Hepatic stellate cell (primary cell): ENCODE results near the gene C22orf23.

Experiments
- DNase-seq: peaks from one replicate; pipeline ENCODE4 v3.0.0; 2011; ENCODE audit warnings: low spot score

The C22orf23 gene

DNA sequence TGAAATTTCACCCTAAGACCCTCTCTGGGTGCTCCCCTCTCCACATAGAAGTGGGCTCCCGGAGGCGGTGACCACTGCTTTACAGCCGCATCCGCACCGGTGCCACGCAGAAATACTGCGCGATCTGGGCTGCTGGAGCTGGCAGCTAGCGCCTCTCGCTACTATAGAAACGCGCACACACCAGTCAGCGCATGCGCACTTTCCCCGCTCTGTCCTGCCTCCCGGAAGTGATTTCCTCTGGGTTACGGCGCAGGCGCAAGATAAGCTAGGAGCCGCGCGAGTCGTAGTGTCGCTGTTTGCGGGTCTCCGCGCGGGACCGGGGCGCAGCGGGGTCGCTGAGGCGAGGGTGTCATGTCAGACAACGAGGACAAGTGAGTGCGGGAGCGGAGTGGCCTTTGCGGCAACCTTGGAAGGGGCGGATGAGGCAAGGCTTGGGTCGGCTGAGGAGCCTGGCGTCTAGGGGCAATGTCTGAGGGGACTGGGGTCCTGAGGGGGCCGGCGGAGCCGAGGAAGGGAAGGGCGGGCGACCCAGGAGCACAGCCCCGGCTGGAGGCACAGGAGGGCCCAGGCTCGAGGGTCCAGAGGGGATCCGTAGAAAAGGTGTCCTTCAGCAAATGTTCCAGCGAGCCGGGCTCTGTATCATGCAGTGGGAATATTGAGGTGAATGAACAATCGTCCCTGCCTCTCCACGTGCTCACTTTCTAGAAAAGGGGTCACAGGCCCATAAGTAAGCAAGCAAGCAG lies at the start of gene C22orf23, which contains the start of gene POLR2F:
TSS of gene C22orf23 (minus strand) at position 165 of the 743 bp plus-strand sequence. CDS start 452 bp downstream, outside the sequence.
TSS of gene POLR2F (plus strand) at position 263 of the 743 bp plus-strand sequence. CDS start at position 352, 89 bp downstream.
- DNase-seq: peak; percentile 99

DNA sequence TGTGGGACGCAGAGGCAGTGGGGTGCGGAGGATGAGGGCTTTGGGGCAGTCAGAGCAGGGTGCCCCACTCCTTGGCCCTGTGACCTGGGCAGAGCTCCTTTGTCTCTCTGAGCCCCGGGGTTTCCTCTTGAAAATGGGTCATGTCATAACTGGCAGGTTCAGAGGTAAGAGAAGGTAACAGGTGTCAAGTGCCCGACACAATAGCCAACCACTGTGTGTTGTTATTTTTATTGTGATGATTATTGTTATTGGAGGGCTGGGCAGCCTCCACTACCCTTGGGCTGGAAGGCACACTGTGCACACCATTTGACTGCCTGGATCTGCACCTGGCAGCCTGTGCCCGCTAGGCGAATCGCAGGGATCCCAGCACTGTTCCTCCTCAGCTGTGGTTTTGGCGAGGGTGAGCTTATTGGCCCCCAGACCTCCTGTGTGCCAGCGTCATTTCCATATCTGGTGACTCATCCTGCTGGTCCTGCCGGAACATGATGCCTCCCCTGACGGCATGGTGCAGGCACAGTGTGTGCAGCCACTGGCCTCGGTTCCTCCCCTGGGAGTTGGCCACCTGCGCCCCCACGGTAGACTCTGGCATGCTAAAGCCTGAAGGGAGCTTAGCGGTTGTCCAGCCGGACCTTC lies 46.4 kb upstream of the C22orf23 start:
- DNase-seq: no peak

DNA sequence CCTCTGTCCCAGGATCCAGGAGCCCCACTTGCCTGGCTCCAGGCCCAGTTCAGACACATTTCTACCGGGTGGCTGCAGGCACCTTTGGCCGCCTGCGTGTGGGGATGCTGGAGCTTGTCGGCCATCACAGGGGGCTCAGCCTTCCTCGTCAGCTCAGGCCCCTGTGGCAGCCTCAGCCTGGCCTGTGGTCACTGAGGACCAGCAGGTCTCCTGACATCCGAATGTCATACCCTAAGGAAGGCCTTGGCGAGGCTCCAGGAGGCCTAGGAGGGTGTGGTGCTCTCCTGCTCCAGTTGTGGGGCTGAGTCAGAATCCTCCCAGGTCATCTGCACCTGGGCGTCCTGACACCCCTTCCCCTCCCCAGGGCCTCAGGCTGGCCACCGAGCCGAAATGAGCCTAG lies 45.8 kb upstream of the C22orf23 start:
- no peak for DNase-seq

DNA sequence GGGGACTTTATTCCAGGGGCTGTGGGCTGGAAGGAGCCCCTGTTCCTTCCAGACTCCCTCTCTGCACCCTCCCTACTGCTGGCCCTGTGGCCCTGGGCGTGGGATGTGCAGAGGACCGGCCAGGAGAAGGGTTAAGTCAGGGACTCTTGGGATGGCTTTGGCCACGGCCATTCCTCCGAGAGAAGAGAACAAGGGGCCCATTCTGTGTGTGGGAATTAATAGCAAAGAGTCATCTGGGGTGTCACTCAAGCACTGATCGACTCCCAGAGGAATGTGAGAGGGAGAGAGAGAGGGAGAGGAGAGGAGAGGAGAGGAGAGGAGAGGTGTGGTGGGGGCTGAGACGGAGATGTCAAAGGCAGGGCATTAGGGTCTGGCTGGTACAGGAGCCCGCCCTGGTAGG lies 45.1 kb upstream of the C22orf23 start:
- no peak for DNase-seq

DNA sequence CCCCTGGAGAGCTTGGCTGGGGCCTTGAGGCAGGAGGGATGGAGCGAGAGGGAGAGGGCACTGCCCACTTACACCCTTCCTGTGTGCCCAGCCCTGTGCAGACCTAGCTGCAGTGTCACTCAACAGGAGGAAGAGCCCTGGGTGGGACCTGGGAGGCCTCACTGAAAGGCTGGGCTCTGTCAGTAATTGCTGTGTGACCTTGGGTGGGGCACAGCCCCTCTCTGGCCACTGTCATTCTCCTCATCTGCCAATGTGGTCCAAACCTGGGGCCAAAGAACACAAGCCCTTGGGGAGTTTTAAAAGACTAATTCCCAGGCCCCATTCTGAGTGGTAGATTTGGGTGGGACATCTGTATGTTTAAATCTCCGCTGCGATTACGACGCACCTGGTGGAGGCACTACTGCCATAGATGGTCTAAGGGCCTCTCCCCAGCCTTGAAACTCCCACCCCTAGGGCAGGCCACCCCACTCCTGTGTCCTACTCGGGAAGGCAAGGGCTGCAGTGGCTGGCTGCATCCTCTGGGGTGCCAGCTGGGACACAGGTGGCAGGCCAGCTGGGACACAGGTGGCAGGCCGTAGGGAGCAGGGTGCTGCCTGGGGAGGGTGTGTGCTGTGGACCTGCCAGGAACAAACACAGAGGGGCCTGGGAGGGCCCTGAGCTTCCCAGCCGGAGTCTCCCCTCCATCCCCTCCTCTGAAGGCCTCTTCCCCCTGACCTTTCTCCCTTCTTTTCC lies 43.3 kb upstream of the C22orf23 start:
- DNase-seq: no peak

DNA sequence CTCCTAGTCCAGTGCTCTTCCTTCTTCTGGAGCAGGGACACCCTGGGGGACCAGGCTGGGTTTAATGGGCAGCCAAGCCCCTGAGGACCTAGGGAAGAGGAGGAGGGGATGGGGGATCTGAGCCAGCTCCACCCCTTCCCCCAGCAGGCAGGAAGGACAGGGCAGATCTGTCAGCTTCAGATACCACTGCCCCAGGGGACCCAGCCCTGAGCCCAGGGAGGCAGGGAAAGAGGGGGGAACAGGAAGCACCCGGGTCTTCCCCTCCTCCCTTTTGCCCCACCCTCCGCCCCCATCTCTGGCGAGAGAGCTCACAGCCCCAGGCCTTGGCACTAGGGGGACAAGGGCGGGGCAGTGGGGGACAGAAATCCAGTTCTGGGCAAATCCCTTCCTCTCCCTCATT lies 42.7 kb upstream of the C22orf23 start:
- DNase-seq: no peak

DNA sequence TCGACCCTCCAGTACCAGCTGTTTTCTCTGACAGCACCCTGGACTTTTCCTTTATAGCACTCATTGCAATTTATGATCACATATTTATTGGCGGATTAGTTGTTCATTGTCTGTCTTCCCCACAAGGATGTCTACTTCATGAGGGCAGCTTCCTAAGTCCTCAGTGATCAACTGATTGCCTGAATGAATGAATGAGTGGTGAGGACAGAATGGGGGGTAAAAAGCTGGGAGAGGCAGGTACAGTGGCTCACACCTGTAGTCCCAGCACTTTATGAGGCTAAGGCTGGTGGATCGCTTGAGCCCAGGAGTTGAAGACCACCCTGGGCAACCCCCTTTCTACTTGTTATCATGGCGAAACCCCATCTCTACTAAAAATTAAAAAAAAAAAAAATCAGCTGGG lies 42.1 kb upstream of the C22orf23 start:
- no peak for DNase-seq

DNA sequence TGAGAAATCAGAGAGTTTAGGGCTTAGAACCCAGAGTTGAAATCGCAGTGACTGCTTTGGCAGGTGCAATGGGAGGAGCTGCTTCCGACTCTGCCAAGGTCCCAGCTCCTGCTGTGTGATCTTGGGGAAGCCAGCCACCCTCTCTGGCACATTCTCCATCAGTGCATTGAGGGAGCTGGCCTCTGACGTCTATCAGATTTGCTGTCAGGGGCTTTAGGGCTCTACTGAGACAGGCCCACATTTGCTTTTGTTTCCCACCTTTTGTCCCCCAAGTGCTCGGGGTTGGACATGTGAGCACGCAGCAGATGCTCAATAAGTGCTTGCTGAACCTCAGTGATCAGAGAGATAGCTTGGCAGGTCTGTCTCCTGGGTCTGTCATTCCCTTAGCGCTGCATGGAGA lies 41.6 kb upstream of the C22orf23 start:
- DNase-seq: no peak

DNA sequence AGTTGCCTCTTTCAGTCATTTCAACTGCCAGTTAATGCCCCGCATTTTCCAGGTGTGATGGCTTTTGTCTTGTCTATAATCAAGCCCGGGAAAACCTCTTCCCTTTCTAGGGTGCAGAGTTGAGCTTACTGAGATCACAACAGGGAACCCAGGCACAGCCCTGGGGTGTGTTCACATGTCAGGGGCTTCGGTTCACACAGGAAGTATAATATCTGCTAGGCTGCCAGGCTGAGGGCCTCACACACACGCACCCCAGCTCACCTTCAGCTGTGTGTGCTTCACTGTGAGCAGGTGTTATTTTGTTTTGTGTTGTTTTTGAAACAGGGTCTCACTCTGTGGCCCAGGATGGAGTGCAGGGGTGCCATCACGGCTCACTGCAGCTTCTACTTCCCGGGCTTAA lies 40.6 kb upstream of the C22orf23 start:
- DNase-seq: no peak

DNA sequence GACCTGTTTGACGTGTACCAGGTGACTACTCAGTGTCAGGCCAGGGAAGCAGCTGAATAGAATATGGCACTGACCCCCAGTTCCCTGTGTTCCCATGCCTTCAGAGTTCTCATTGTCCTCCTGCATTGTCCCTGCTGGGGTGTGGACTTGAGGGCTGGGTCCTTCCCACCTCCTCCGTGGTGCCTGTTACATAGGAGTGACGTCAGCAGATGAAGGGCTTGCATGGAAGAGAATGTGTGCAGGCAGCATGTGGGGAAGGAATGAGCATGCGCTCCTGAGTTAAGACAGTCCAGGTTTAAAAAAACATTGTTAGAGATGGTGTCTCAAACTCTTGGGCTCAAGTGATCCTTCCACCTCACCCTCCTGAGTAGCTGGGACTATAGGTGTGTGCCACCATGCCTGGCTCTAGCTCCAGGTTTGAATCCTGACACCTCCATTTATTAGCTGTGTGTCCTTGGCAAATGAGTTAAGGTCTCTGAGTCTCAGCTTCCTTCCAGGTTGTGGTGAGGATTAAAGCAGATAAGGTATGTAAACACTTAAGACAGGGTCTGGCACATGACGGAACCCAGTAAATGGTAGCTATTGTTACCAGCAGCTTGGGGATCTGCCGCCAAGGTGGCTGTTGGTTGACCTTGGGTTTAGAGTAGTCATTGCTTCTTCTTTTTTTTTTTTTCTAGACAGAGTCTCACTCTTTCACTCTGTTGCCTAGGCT lies 38.5 kb upstream of the C22orf23 start:
- DNase-seq: no peak

DNA sequence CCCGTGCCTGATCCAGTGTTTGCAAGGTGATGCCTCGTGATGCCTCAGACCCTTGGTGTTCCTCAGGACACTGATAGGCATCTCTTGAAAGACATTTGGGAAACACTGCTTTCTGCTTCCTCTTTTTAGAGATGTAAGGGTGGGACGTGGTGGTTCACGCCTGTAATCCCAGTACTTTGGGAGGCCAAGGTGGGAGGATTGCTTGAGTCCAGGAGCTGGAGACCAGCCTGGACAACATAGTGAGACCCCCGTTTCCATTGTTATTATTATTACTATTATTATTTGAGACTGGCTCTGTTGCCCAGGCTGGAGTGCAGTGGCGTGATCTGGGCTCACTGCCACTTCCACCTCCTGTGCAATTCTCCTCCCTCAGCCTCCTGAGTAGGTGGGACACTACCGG lies 37.5 kb upstream of the C22orf23 start:
- DNase-seq: no peak

DNA sequence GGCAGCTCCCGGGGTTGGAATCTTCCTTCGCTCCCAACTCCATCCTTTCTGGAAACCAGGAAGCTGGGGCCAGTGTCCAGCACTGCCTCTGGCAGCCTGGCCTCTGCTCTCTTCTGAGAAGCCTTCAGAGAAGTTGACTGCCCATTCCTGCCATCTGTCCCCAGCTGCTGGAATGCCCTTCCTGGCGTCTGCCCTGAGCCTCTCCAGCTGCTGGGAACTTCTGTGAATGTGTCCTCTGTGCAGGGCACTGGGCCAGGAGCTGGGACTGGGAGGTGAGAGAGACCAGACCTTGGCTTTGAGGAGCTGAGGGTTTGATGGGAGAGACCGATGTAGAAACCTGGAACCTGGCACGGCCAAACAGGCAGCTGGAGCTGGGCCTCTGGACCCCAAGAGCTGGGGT lies 36.9 kb upstream of the C22orf23 start:
- DNase-seq: no peak

DNA sequence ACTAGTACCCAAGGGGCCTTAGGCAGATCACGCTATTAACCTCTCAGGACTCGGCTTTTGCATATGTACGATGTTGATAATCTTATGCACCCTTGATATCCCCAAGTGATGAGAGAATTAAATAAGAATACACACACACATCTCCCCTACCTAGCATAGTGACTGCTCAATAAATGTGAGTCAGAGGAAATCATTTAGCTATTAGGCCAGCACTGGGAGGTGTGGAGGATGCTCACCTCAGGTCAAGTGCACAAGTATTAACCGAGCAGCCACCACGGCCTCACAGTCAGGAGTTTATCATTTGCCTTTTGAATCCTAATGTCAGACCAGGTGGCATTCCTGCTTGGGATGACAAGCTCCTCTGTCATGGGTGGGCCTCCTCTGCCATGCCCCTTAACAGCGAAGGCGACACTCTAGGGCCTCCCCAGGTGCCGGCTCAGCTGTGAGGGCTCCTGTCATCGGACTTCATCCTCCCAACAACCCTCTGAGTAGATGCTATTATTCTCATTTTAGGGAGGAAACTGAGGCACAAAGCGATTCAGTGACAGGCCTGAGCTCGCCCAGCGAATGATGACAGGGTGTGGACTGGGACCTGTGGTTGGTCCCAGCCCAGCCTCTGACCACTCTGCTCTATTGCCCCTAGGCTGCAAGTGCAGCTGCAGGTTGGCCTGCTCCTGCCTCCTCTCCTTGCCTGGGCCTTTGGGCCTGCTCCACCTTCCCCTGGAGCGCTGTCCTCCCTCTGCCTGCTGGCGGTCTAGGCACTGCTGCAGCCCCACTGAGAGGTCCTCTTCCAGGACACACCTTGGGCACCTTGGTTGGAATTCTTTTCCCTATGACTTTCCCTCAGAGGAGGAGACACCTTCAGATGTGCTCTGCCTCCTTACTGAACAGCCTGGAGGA lies 36.0 kb upstream of the C22orf23 start:
- DNase-seq: no peak

DNA sequence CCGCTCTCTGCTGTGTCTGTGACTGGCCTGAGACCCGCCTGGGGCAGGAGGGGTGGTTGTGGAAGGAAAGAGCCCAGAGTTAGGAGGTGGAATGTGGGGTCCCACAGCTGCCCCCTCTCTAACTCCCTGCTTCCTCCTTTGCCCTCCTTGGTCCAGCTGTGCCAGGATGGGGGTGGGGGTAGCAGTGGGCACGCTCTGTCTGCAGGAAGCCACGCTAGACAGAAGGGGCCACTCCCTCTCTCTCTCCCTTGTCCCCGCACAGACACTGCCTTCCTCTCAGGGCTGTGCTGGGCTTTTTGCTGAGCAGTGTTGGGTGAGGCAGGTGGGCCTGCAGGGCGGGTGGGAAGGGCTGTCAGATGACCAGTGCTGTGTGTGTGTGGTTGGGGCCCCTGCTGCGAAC lies 33.0 kb upstream of the C22orf23 start:
- DNase-seq: no peak

DNA sequence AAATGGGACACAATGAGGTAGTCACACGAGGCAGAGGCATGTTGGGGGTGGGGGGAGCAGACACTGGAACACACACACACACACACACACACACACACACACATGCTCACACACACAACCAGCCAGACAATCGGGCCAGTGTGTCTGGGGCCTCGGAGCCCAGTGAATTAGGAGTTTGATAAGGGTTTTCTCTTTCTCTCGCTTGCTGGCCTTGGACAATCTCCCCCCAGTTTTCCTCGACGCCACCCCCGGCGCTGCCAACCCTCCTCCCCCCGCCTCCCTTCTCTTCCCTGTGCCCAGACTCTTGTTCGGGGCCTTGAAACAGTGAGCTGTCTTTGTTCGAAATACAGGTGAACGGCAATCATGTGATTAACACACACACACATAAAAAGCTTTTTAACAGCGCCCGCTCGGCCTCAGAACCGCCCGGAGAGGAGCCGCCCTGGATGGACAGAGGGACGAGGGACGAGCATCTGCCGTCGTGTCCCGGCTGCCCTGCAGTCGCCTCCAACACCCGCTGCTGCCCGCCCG lies 32.4 kb upstream of the C22orf23 start:
- no peak for DNase-seq

DNA sequence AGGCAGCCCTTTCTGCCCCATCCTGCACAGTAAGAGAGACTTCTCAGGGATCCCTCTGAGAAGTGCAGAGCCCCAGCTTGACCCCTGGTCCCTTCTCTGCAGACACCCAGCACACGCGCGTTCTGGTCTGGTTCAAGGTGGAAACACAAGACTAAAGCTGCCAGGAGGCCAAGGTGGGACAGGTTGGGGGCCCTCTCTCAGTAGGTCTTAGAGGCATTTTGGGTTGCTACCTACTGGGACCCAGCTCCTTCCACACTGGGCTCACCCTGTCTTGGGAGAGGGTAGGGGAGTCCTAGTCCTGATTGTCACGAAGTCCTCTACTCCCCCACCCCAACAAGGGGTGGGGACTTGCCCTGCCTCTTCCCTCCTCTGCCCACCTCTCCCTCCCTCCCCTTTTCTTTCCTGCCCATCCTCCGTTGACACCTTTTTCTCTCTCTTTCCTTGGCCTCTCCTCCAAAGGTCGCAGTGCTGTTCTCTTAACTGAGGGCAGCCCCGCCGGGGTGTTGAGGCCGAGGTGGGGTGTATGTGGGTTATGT lies 31.7 kb upstream of the C22orf23 start:
- no peak for DNase-seq

DNA sequence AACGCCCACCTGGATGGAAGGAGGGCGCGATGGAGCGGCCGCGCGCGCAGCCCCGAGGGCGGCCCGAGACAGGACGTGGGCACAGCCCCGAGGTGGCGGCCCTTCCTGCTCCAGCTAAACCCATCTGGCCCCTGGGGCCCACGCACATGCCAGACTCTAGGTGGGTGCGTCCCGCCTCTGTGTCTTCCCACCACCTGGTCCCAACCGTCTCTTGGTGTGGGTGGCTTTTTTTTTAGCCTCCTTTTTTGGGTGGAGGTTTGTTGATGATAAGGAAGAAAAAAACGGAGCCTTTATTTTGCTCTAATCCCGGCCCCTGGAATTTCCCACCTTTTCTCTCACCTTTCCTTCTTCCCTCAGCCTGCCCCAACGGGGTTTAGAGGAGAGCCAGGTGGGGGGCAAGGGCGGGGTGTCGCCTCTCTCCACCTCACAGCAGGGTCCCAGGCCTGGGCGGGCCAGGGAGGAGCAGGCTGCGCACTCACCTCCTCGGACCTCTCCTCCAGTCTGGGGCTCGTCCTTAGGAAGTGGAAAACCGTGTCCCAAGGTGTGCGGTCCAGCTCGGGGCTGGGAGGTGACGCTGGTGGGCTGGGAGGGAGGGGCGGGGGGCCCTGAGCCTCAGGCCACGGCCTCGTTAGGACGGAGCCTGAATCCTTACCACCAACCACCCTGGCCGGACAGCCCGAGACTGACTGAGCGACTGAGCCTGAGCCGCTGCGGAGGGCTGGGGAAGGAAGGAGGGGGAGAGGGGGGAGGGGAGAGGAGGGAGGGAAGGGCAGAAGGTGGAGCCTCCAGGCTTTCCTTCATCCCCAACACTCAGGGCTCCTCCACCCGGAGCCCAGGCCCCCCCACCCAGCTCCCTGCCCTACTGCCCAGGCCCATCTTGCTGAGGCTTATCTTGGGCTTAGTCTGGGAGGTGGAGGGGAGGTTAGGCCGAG lies 30.7 kb upstream of the C22orf23 start, which contains the start of gene SOX10:
TSS of gene SOX10 (minus strand) at position 696 of the 932 bp plus-strand sequence. CDS start 771 bp downstream, outside the sequence.
- no peak for DNase-seq

DNA sequence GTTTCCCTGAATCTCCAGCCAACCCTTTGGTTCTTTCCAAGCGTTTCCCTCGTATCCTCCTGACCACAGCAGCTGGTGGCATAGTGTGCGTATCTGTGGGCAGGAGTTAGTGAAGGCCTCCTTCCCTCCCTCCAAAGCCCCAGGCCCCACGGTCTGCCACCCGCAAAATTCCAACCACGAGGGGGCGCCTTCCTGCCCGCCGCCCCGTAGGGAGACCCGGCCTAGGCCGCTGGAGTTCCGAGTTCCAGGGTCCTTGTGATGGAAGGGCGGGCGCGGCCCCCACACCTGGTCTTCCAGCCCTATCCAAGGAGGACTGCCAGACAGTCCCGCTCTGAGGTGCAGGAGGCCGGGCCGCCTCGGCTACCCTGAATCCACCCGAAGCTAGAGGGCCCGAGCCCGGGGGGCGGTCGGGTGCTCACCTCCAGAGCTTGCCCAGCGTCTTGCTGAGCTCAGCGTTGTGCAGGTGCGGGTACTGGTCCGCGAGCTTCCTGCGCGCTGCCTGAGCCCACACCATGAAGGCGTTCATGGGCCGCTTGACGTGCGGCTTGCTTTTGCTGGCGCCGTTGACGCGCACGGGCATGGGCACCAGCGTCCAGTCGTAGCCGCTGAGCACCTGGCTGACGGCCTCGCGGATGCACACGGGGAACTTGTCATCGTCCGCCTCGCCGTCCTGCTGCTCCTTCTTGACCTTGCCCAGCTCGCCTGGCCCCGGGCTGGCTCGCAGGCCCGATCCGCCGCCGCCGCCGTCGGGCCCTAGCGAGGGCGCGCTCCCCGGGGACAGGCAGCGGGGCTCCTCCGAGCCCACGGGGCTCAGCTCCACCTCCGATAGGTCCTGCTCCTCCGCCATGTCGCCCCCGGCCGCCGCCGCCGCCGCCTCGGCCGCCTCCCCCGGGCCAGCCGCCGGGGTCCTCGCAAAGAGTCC lies 29.8 kb upstream of the C22orf23 start:
- no peak for DNase-seq
